ENCODE measurements around the gene TICAM2.

Gene TICAM2

DNA sequence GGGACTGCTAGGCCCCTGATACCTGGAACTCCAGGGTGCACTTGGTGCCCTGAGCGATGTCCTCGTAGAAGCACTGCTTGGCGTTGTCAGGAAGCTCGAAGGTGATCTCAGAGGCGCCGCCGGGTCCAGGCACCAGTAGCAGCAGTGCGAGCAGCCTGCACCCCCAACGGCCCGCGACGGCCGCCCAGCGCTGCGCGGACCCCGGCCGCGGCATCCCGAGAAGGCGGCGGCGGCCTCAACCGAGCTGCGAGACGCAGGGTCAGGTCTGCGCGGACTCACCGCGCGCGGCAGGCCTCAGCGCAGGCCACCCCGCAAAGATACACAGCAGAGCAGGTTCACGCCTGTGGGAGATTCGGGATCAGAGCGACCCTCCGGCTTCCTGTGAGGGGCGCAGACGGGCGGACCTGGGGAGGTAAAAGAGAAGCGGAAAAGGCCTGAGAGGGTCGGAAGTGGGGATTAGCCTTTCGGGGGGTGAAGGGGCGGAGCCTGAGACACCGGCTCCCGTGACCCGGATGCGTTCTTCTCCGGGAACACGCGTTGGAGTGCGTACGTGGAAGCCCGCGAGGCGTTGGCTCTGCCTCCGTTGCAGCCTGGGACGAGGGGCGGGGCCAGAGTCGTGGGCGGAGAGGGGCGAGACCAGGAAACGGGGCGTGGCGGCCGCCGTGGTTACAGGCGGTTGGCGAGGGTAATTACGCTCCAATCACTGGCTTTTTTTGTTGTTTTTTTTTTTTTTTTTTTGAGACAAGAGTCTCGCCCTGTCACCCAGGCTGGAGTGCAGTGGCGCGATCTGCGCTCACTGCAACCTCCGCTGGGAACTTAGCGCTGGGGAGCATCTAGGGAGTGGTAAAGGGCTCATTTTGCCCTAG is 23.5 kb upstream of the TICAM2 start, which contains the start of gene TMED7:
TMED7 (minus strand) TSS at position 458 of the 866 bp plus-strand sequence; CDS start at position 214, 244 bp downstream.
- no peak for TF ChIP-seq CTCF (IDR thresholded peaks at IDR 0.05; ENCODE audit: borderline replicate concordance, insufficient read depth, low read depth, low read length)
- H3K4me3 ChIP-seq (ENCODE audit: low read depth, low read length) = peak within 1 kb of the TSS; percentile 65

DNA sequence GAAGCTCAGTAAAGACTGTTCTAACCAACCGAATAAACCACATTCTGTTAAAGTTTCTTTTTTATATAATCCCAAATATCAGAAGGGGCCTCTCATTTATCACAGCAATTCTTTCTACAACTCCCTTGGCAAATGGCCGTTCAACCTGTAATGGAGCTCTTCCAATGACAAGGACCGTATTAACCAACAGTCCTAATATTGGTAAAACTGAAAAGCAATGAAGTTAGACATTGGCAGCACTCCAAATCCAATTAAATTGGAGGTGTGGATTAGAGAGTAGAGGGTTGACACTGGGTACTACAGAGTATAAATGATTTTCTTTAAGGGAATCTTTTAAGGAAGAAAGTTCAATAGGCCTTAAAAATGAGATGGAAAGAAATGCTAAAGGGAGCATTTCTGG is 22.7 kb upstream of the TICAM2 start:
- TF ChIP-seq CTCF (IDR thresholded peaks at IDR 0.05; ENCODE audit: borderline replicate concordance, insufficient read depth, low read depth, low read length) = no peak

GRCh38 chr5:115623658-115624057 is 21.4 kb upstream of the TICAM2 start:
- no peak for TF ChIP-seq CTCF (IDR thresholded peaks at IDR 0.05; ENCODE audit: borderline replicate concordance, insufficient read depth, low read depth, low read length)
- H3K4me3 ChIP-seq (ENCODE audit: low read depth, low read length) = no peak overlapping the region

More for the DNA sequence above, 22.7 kb upstream of the TICAM2 start:
- H3K4me3 ChIP-seq (ENCODE audit: low read depth, low read length) = peak overlapping the region; percentile 65

GRCh38 chr5:115621365-115621900 is 19.2 kb upstream of the TICAM2 start:
- no peak for TF ChIP-seq CTCF (IDR thresholded peaks at IDR 0.05; ENCODE audit: borderline replicate concordance, insufficient read depth, low read depth, low read length)
- H3K4me3 ChIP-seq (ENCODE audit: low read depth, low read length) = no peak overlapping the region

DNA sequence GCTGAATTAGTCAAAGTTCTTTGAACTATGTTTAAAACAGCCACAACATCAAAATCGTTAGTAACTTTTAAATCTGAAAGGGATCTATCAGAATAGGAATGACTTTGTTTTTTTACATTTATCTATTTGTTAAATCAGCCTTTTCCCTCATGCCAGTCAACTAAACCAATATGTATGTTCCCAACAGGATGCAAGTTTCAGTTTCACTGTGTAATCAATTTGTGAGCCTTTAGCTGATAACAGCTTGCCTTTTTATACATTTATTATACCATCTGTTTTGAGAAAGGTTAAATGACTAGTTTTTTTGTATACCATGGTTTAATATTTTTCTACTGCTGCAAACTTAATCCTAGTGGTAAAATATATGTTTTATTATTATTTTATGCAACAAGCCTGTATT is 14.6 kb upstream of the TICAM2 start:
- no peak for TF ChIP-seq CTCF (IDR thresholded peaks at IDR 0.05; ENCODE audit: borderline replicate concordance, insufficient read depth, low read depth, low read length)
- no peak overlapping the region for H3K4me3 ChIP-seq (ENCODE audit: low read depth, low read length)

DNA sequence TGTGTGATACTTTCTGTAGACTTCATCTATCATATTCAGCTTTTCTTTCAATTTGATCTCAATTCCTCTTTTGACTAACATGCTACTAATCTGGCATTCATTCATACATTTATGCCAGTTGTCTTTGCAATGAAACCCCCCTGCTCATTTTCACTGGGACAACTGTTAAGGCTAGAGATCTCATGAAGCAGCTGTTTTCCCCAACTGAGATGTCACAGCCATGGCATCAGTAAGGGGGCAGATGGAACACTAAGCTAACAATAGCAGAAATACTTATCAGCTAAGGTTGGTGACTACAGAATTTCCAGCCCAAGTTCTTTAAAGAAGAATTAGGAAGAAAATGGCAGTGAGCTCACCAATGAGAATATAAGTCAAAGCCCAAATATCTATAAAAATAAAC is 14.2 kb upstream of the TICAM2 start:
- no peak for TF ChIP-seq CTCF (IDR thresholded peaks at IDR 0.05; ENCODE audit: borderline replicate concordance, insufficient read depth, low read depth, low read length)
- H3K4me3 ChIP-seq (ENCODE audit: low read depth, low read length) = no peak overlapping the region

DNA sequence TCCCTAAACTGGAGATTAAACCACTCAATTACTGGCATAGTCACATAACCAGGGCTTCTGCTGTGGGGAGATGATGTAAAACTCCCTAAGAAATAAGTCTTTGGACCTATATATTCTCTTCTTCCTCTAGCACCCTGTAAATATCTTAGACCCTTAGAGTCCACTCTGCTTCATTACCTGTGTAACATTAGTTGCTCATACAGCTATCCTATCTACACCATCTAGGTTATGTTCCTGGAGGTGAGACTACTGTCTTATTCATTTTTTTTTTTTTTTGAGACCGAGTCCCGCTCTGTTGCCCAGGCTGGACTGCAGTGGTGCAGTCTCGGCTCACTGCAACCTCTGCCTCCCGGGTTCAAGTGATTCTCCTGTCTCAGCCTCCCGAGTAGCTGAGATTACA is 9.6 kb upstream of the TICAM2 start:
- no peak overlapping the region for H3K4me3 ChIP-seq (ENCODE audit: low read depth, low read length)
- TF ChIP-seq CTCF (IDR thresholded peaks at IDR 0.05; ENCODE audit: borderline replicate concordance, insufficient read depth, low read depth, low read length) = no peak
